ENCODE measurements around the gene TH. TPM values are rescaled to one million over a fixed set of nuclear protein-coding genes. Genes with fewer than 3 reads are reported as not detected.

TH gene
- total and polyA plus RNA-seq, 9 of the 15 experiments (the other 6 are each of a cell fraction or from before 2014, with no cell fraction given) = not detected

DNA sequence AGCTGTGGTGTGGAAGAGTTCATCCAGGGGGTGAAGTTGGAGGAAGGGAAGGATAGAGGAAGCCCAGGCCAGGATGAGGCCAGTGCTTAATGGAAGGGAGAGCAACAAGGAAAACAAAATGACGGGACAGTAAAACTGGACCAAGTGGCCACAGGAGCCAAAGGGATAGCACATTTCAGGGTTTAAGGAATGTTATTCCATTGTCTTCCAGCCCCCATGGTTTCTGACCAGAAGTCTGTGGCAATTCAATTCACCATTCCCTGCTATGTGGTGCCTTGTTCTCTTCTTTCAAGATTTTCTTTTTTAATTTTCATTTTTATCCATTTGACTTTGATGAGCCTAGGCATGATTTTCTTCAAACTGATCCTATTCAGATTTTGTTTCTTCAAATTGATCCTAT is 54.9 kb downstream of the TH start:
- no TSS peak for BruUV-seq (replicated peaks)
- no peak overlapping the region for H3K27ac ChIP-seq (ENCODE audit: extremely low read depth, low read depth, low read length)
- in situ Hi-C loops (cut with MboI) (no loop called here), intact Hi-C loops (cut with micrococcal nuclease) (no loop called here)
- no peaks in the 10 kb centered on the region for H3K4me1 ChIP-seq (replicated peaks in 1 of 2; ENCODE audit: control insufficient read depth in 2 of 2, insufficient read depth in 2 of 2, low read length in 2 of 2)
- H4K20me1 ChIP-seq (replicated peaks; ENCODE audit: control insufficient read depth, insufficient read depth, low read length) = no peaks in the 10 kb centered on the region
- ATAC-seq (no peak), FAIRE-seq (no peak), DNase-seq (ENCODE audit: extremely low read depth in 1 of 4, low spot score in 3 of 4) (no peak)
- no peak overlapping the region for H3K4me3 ChIP-seq
- H3K9me1 ChIP-seq (ENCODE audit: control insufficient read depth, insufficient read depth, low read length) = no peaks in the 10 kb centered on the region
- H2AFZ ChIP-seq (ENCODE audit: low read depth, low read length) = no peak overlapping the region
- no peaks in the 10 kb centered on the region for H3K9me3 ChIP-seq (replicated peaks; ENCODE audit: control insufficient read depth, insufficient read depth, low read depth, low read length)
- no peaks in the 10 kb centered on the region for H3K79me2 ChIP-seq (ENCODE audit: control insufficient read depth, insufficient read depth, low read length)
- POLR2A ChIA-PET = interaction anchor here (0.6 kb wide), 1 partner anchor 18 kb away, joined by 3 read pairs; no protein-coding TSS in a partner anchor
- H3K36me3 ChIP-seq (ENCODE audit: control insufficient read depth, insufficient read depth, low read length) = no peaks in the 10 kb centered on the region
- CTCF ChIA-PET (ENCODE audit: low intra/inter-chr PET ratio) = no interaction called here
- 0% methylated on average over 1 of the region's 1 CpG for WGBS (ENCODE audit: insufficient coverage, low coverage, missing lambda C conversion rate)
- H3K4me2 ChIP-seq (ENCODE audit: insufficient read depth, low read length) = no peak overlapping the region
- peaks cover 4 to 30% of the 10 kb centered on the region in 2 experiments; a peak in 4 of 5 replicates for H3K27me3 ChIP-seq (ENCODE audit: control insufficient read depth in 2 of 2, insufficient read depth in 2 of 2, low read length in 2 of 2)
- H3K9ac ChIP-seq (ENCODE audit: insufficient read depth in 1 of 2, low read depth in 2 of 2, low read length in 2 of 2) = no peak overlapping the region
- no peak for TF ChIP-seq ZZZ3 (IDR thresholded peaks at IDR 0.05)
- peak; percentile 62 for TF ChIP-seq GABPA (tag; conservative IDR thresholded peaks at IDR 0.05; ENCODE audit: low read depth)
- peak in 1 of 2 experiments; percentile 87; a peak in 2 of 3 replicates for TF ChIP-seq CBX3 (IDR thresholded peaks at IDR 0.05; ENCODE audit: borderline replicate concordance in 1 of 2, low read length in 2 of 2)
- TF ChIP-seq, protein P1, sequence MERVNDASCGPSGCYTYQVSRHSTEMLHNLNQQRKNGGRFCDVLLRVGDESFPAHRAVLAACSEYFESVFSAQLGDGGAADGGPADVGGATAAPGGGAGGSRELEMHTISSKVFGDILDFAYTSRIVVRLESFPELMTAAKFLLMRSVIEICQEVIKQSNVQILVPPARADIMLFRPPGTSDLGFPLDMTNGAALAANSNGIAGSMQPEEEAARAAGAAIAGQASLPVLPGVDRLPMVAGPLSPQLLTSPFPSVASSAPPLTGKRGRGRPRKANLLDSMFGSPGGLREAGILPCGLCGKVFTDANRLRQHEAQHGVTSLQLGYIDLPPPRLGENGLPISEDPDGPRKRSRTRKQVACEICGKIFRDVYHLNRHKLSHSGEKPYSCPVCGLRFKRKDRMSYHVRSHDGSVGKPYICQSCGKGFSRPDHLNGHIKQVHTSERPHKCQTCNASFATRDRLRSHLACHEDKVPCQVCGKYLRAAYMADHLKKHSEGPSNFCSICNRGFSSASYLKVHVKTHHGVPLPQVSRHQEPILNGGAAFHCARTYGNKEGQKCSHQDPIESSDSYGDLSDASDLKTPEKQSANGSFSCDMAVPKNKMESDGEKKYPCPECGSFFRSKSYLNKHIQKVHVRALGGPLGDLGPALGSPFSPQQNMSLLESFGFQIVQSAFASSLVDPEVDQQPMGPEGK (CRISPR knock-in tag; IDR thresholded peaks at IDR 0.05; ENCODE audit: borderline replicate concordance) = no peak
- no peak for TF ChIP-seq MIER1 (IDR thresholded peaks at IDR 0.05; ENCODE audit: low read depth)
- TF ChIP-seq TRIM28 (IDR thresholded peaks at IDR 0.05) = 0 out of 2 replicates have a peak, but pooled peaks have one; percentile 64
- TF ChIP-seq ZNF121 (CRISPR knock-in tag; conservative IDR thresholded peaks at IDR 0.05) = no peak
- TF ChIP-seq, protein P2, sequence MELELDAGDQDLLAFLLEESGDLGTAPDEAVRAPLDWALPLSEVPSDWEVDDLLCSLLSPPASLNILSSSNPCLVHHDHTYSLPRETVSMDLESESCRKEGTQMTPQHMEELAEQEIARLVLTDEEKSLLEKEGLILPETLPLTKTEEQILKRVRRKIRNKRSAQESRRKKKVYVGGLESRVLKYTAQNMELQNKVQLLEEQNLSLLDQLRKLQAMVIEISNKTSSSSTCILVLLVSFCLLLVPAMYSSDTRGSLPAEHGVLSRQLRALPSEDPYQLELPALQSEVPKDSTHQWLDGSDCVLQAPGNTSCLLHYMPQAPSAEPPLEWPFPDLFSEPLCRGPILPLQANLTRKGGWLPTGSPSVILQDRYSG (tag; conservative IDR thresholded peaks at IDR 0.05; ENCODE audit: low read depth) = no peak
- no peak for TF ChIP-seq ZNF696 (CRISPR knock-in tag; conservative IDR thresholded peaks at IDR 0.05)
- peak; percentile 53 for TF ChIP-seq GABPB1 (CRISPR knock-in tag; IDR thresholded peaks at IDR 0.05)
- peak; percentile 93 for TF ChIP-seq ETV1 (tag; conservative IDR thresholded peaks at IDR 0.05; ENCODE audit: low read depth)
- TF ChIP-seq ZNF232 (CRISPR knock-in tag; IDR thresholded peaks at IDR 0.05) = no peak
- TF ChIP-seq ETS2 (tag; IDR thresholded peaks at IDR 0.05; ENCODE audit: borderline replicate concordance, poor library complexity, severe bottlenecking) = no peak
- no peak for TF ChIP-seq ASH1L (IDR thresholded peaks at IDR 0.05; ENCODE audit: borderline replicate concordance, low read depth, partially characterized antibody)
- no peak for TF ChIP-seq ZNF23 (CRISPR knock-in tag; IDR thresholded peaks at IDR 0.05)
- TF ChIP-seq, protein P3, sequence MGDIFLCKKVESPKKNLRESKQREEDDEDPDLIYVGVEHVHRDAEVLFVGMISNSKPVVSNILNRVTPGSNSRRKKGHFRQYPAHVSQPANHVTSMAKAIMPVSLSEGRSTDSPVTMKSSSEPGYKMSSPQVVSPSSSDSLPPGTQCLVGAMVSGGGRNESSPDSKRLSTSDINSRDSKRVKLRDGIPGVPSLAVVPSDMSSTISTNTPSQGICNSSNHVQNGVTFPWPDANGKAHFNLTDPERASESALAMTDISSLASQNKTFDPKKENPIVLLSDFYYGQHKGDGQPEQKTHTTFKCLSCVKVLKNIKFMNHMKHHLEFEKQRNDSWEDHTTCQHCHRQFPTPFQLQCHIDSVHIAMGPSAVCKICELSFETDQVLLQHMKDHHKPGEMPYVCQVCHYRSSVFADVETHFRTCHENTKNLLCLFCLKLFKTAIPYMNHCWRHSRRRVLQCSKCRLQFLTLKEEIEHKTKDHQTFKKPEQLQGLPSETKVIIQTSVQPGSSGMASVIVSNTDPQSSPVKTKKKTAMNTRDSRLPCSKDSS (IDR thresholded peaks at IDR 0.05; ENCODE audit: low read depth, partially characterized antibody) = peak; percentile 44
- 0 out of 2 replicates have a peak, but pooled peaks have one; percentile 29 for TF ChIP-seq CBX5 (IDR thresholded peaks at IDR 0.05; ENCODE audit: borderline replicate concordance, low read depth)

All from K562 (cell line).